Measurements from ENCODE around the gene RALA.

The RALA gene

GRCh38 chr7:39614299-39614698 lies 9.1 kb upstream of the RALA start:
- no peak for DNase-seq

GRCh38 chr7:39615350-39615975 lies 7.9 kb upstream of the RALA start:
- DNase-seq, result no peak

GRCh38 chr7:39616138-39616537 lies 7.2 kb upstream of the RALA start:
- DNase-seq, result no peak

- DNase-seq, result no peak
Measured at GRCh38 chr7:39617005-39617404, 6.4 kb upstream of the RALA start.

GRCh38 chr7:39618868-39619267 lies 4.5 kb upstream of the RALA start:
- no peak for DNase-seq

- DNase-seq, result no peak
Measured at GRCh38 chr7:39620486-39620885, 2.9 kb upstream of the RALA start.

- no peak for DNase-seq
Measured at GRCh38 chr7:39621261-39621660, 2.1 kb upstream of the RALA start.

- DNase-seq, result no peak
Measured at GRCh38 chr7:39621784-39622411, 1.5 kb upstream of the RALA start.

GRCh38 chr7:39622609-39623008 lies 763 bp upstream of the RALA start:
- DNase-seq, result no peak

- no peak for DNase-seq
Measured at GRCh38 chr7:39623732-39624441, 515 bp downstream of the RALA start.

- peak; percentile 19 for DNase-seq
Measured at GRCh38 chr7:39624442-39624807, 1.1 kb downstream of the RALA start.

GRCh38 chr7:39624935-39625694 lies 1.7 kb downstream of the RALA start:
- DNase-seq, result no peak

- no peak for DNase-seq
Measured at GRCh38 chr7:39631736-39632308, 8.4 kb downstream of the RALA start.

- DNase-seq, result peak; percentile 24
Measured at GRCh38 chr7:39633563-39634477, 10.4 kb downstream of the RALA start.

GRCh38 chr7:39634478-39634805 lies 11.1 kb downstream of the RALA start:
- DNase-seq, result no peak

- DNase-seq, result no peak
Measured at GRCh38 chr7:39637400-39637799, 14.0 kb downstream of the RALA start.

- DNase-seq, result no peak
Measured at GRCh38 chr7:39637963-39638485, 14.7 kb downstream of the RALA start.

GRCh38 chr7:39642896-39643295 lies 19.5 kb downstream of the RALA start:
- DNase-seq, result no peak

- DNase-seq, result no peak
Measured at GRCh38 chr7:39644170-39644569, 20.8 kb downstream of the RALA start.

GRCh38 chr7:39645482-39646407 lies 22.4 kb downstream of the RALA start:
- no peak for DNase-seq

- DNase-seq, result no peak
Measured at GRCh38 chr7:39647816-39648215, 24.4 kb downstream of the RALA start.

Measured in activated CD8-positive, alpha-beta memory T cell treated with anti-CD3 and anti-CD28 coated beads, Interleukin-2, amount 50 U/mL, for 4 hours (primary cell).